Smooth muscle cell of trachea (primary cell): ENCODE measurements around the gene EMC8. TPM values are rescaled to one million over a fixed set of nuclear protein-coding genes. Genes with fewer than 3 reads are reported as not detected.

Experiments used
- total RNA-seq: library from RNA; depleted of rRNA; stranded (reverse); fragments of >200 nt; gene quantifications from 2 replicates; pipeline ENCODE4 v1.2.1, GENCODE V29; 2014

EMC8 gene
- total RNA-seq = 24.7 and 35.9 TPM in 2 replicates

GRCh38 chr16:85799497-85800320 is at the start of gene EMC8, which contains the start of gene COX4I1:
Gene EMC8 (minus strand): TSS chr16:85799544. CDS start chr16:85799295, 249 bp downstream.
Gene COX4I1 (plus strand): TSS chr16:85799695. CDS start chr16:85801206, 1,511 bp downstream.

GRCh38 chr16:85750827-85751697 is 48.3 kb downstream of the EMC8 start, which contains the start of gene C16orf74:
Gene C16orf74 (minus strand): TSS chr16:85751096. CDS start chr16:85735217, 15,879 bp downstream.

Other genes starting within 250 kb of the EMC8 start
- gene GSE1, start 186.2 kb downstream of the EMC8 start, total RNA-seq = 29.4 and 65.5 TPM in 2 replicates
- 1.5 and 11.1 TPM in 2 replicates for gene GINS2, start 110.6 kb downstream of the EMC8 start, total RNA-seq
- gene C16orf74, start 48.4 kb downstream of the EMC8 start, total RNA-seq = 5.7 and 7.3 TPM in 2 replicates
- 399 and 413 TPM in 2 replicates for gene COX4I1, start 151 bp upstream of the EMC8 start, total RNA-seq
- not detected in 2 replicates for gene IRF8, start 99.6 kb upstream of the EMC8 start, total RNA-seq